ENCODE measurements around the gene TRIM8. TPM values are rescaled to one million over a fixed set of nuclear protein-coding genes. Genes with fewer than 3 reads are reported as not detected.

TRIM8 gene
- total RNA-seq, 1 donor from 2014 or later, result 216 TPM

- DNase-seq (ENCODE audit: low spot score in 2 of 2), result no peak
- intact Hi-C loops (cut with DNase I), result no loop called here
- no peaks in the 10 kb centered on the region for H3K27me3 ChIP-seq
- H3K4me3 ChIP-seq, result no peak overlapping the region
- peaks cover 44 to 73% of the 10 kb centered on the region in 2 donors for H3K4me1 ChIP-seq
- peaks cover 0 to 6% of the 10 kb centered on the region in 2 donors for H3K36me3 ChIP-seq
- H3K27ac ChIP-seq, result peak overlapping the region in 1 of 2 donors; percentile 95
- no peaks in the 10 kb centered on the region for H3K9me3 ChIP-seq
- TF ChIP-seq CTCF (IDR thresholded peaks at IDR 0.05), result no peak
These were observed 13.6 kb upstream of the TRIM8 start for GRCh38 chr10:102630663-102631062.

GRCh38 chr10:102631525-102632393 is 12.5 kb upstream of the TRIM8 start:
- H3K4me1 ChIP-seq, result peaks cover 36 to 62% of the 10 kb centered on the region in 2 donors

GRCh38 chr10:102632394-102633111 is 11.7 kb upstream of the TRIM8 start:
- H3K27me3 ChIP-seq, result no peaks in the 10 kb centered on the region
- H3K4me3 ChIP-seq, result no peak overlapping the region
- H3K27ac ChIP-seq, result peak overlapping the region; percentile 88 to 95
- intact Hi-C loops (cut with DNase I), result no loop called here
- no peak for DNase-seq (ENCODE audit: low spot score in 2 of 2)
- H3K36me3 ChIP-seq, result peaks cover 0 to 6% of the 10 kb centered on the region in 2 donors
- peaks cover 28 to 54% of the 10 kb centered on the region in 2 donors for H3K4me1 ChIP-seq
- no peak for TF ChIP-seq CTCF (IDR thresholded peaks at IDR 0.05)
- no peaks in the 10 kb centered on the region for H3K9me3 ChIP-seq

More at GRCh38 chr10:102631525-102632393, 12.5 kb upstream of the TRIM8 start:
- Histone ChIP-seq H3K9me3 (no peaks in the 10 kb centered on the region), H3K36me3 (peaks cover 0 to 6% of the 10 kb centered on the region in 2 donors), H3K4me3 (no peak overlapping the region), H3K27me3 (no peaks in the 10 kb centered on the region), H3K27ac (peak overlapping the region; percentile 88 to 95)
- no peak for TF ChIP-seq CTCF (IDR thresholded peaks at IDR 0.05)
- no peak for DNase-seq (ENCODE audit: low spot score in 2 of 2)
- intact Hi-C loops (cut with DNase I), result no loop called here

- DNase-seq (ENCODE audit: low spot score in 2 of 2), result no peak
- H3K27me3 ChIP-seq, result no peaks in the 10 kb centered on the region
- peaks cover 22 to 47% of the 10 kb centered on the region in 2 donors for H3K4me1 ChIP-seq
- H3K4me3 ChIP-seq, result no peak overlapping the region
- intact Hi-C loops (cut with DNase I), result no loop called here
- H3K36me3 ChIP-seq, result peaks cover 0 to 6% of the 10 kb centered on the region in 2 donors
- no peak for TF ChIP-seq CTCF (IDR thresholded peaks at IDR 0.05)
- H3K9me3 ChIP-seq, result no peaks in the 10 kb centered on the region
- H3K27ac ChIP-seq, result peak overlapping the region; percentile 88 to 95
These were observed 11.0 kb upstream of the TRIM8 start for GRCh38 chr10:102633287-102633686.

- H3K27ac ChIP-seq, result peak overlapping the region; percentile 88 to 95
- H3K9me3 ChIP-seq, result no peaks in the 10 kb centered on the region
- peaks cover 0 to 6% of the 10 kb centered on the region in 2 donors for H3K36me3 ChIP-seq
- no peak for TF ChIP-seq CTCF (IDR thresholded peaks at IDR 0.05)
- no peak for DNase-seq (ENCODE audit: low spot score in 2 of 2)
- intact Hi-C loops (cut with DNase I), result no loop called here
- H3K27me3 ChIP-seq, result no peaks in the 10 kb centered on the region
- H3K4me1 ChIP-seq, result peaks cover 20 to 42% of the 10 kb centered on the region in 2 donors
- H3K4me3 ChIP-seq, result no peak overlapping the region
These were observed 10.4 kb upstream of the TRIM8 start for GRCh38 chr10:102633848-102634247.
